ENCODE data around the gene SLC23A2.
A peak's percentile ranks its signal among the peaks of the same experiment; 100 is the strongest.
"Not testable (repeated sequence)": the region's sequence is repeated elsewhere in the genome, so short reads cannot be mapped to it uniquely, and the experiment has no call there.

The SLC23A2 gene

GRCh38 chr20:4854561-4854901 is 146.8 kb downstream of the SLC23A2 start:
- Histone ChIP-seq H3K4me3 (no peak overlapping the region), H3K27me3 (no peaks in the 10 kb centered on the region), H3K36me3 (peaks cover 44 to 68% (median 51%) of the 10 kb centered on the region in 3 donors), H3K27ac (no peak overlapping the region), H3K4me1 (no peaks in the 10 kb centered on the region), H3K9me3 (no peaks in the 10 kb centered on the region)
- intact Hi-C loops (cut with DNase I; ENCODE audit: low total_unique reads): no loop called here
- TF ChIP-seq, protein P1, sequence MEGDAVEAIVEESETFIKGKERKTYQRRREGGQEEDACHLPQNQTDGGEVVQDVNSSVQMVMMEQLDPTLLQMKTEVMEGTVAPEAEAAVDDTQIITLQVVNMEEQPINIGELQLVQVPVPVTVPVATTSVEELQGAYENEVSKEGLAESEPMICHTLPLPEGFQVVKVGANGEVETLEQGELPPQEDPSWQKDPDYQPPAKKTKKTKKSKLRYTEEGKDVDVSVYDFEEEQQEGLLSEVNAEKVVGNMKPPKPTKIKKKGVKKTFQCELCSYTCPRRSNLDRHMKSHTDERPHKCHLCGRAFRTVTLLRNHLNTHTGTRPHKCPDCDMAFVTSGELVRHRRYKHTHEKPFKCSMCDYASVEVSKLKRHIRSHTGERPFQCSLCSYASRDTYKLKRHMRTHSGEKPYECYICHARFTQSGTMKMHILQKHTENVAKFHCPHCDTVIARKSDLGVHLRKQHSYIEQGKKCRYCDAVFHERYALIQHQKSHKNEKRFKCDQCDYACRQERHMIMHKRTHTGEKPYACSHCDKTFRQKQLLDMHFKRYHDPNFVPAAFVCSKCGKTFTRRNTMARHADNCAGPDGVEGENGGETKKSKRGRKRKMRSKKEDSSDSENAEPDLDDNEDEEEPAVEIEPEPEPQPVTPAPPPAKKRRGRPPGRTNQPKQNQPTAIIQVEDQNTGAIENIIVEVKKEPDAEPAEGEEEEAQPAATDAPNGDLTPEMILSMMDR (IDR thresholded peaks at IDR 0.05): no peak
- DNase-seq: no peak

- Histone ChIP-seq H3K36me3 (peaks cover 38 to 62% (median 47%) of the 10 kb centered on the region in 3 donors), H3K9me3 (no peaks in the 10 kb centered on the region), H3K4me3 (no peak overlapping the region), H3K27ac (no peak overlapping the region), H3K4me1 (no peaks in the 10 kb centered on the region), H3K27me3 (no peaks in the 10 kb centered on the region)
- DNase-seq: no peak
- intact Hi-C loops (cut with DNase I; ENCODE audit: low total_unique reads): no loop called here
- TF ChIP-seq, protein P1 (IDR thresholded peaks at IDR 0.05): no peak
Observed at GRCh38 chr20:4853757-4854560, 147.4 kb downstream of the SLC23A2 start.

DNA sequence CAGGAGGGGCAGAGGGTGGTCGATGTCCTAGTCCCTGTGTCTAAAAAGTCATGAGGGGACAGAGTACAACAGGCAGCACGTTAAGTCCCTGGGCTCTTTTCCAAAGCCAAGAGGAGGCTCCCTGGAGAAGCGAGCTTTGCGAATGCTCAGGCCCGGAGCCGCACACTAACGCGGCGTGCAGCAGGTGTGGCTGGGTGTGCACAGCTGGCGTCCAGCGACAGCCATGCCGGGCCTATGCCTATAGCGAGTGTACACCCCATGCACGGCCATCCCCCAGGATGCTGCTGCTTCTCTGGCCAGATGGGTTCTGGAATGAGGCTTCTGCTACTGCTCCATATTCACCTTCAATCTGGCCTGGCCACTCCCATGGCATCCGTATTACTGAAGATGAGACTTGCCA is 148.3 kb downstream of the SLC23A2 start:
- H3K9me3 ChIP-seq: no peaks in the 10 kb centered on the region
- no peak for DNase-seq
- H3K36me3 ChIP-seq: peaks cover 28 to 53% (median 37%) of the 10 kb centered on the region in 3 donors
- intact Hi-C loops (cut with DNase I; ENCODE audit: low total_unique reads): no loop called here
- no peak overlapping the region for H3K4me3 ChIP-seq
- H3K27ac ChIP-seq: no peak overlapping the region
- H3K27me3 ChIP-seq: no peaks in the 10 kb centered on the region
- TF ChIP-seq, protein P1 (IDR thresholded peaks at IDR 0.05): no peak
- H3K4me1 ChIP-seq: no peaks in the 10 kb centered on the region

GRCh38 chr20:4850960-4851359 is 150.3 kb downstream of the SLC23A2 start:
- no peaks in the 10 kb centered on the region for H3K27me3 ChIP-seq
- H3K27ac ChIP-seq: no peak overlapping the region
- DNase-seq: peak in 1 of 2 donors; percentile 33
- peaks cover 18 to 33% (median 25%) of the 10 kb centered on the region in 3 donors for H3K36me3 ChIP-seq
- no peaks in the 10 kb centered on the region for H3K4me1 ChIP-seq
- no peak overlapping the region for H3K4me3 ChIP-seq
- TF ChIP-seq, protein P1 (IDR thresholded peaks at IDR 0.05): no peak
- no peaks in the 10 kb centered on the region for H3K9me3 ChIP-seq
- intact Hi-C loops (cut with DNase I; ENCODE audit: low total_unique reads): no loop called here

DNA sequence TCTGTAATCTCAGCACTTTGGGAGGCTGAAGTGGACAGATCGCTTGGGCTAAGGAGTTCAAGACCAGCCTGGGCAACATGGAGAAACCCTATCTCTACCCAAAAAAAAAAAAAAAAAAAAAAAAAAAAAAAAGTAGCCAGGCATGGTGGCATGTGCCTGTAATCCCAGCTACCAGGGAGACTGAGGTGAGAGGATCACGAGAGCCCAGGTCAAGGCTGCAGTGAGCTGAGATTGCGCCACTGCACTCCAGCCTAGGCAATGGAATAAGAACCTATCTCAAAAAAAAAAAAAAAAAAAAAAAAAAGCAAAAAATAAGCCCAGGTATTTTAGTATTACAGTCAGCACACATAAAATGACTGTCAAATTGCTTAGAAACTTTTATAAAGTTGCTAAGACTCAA is 152.5 kb downstream of the SLC23A2 start:
- H3K4me3 ChIP-seq; H3K27me3 ChIP-seq; DNase-seq; H3K4me1 ChIP-seq; H3K9me3 ChIP-seq; H3K27ac ChIP-seq; intact Hi-C loops (cut with DNase I; ENCODE audit: low total_unique reads): not testable (repeated sequence)
- H3K36me3 ChIP-seq: peaks cover 4 to 12% (median 7%) of the 10 kb centered on the region in 3 donors

DNA sequence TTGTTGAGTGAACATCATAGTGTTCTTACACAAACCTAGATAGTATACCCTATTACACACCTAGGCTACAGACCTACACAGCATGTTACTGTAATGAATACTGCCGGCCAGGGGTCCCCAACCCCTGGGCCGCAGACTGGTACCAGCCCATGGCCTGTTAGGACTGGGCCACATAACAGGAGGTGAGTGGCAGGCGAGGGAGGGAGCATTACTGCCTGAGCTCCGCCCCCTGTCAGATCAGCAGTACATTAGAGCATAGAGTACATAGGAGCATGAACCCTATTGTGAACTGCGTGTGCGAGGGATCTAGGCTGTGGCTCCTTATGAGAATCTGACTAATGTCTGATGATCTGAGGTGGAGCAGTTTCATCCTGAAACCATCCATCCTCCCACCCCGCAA is 153.3 kb downstream of the SLC23A2 start:
- DNase-seq: peak in 1 of 2 donors; percentile 20
- intact Hi-C loops (cut with DNase I; ENCODE audit: low total_unique reads): no loop called here
- H3K27ac ChIP-seq: no peak overlapping the region

More for the DNA sequence above, 153.3 kb downstream of the SLC23A2 start:
- no peaks in the 10 kb centered on the region for H3K4me1 ChIP-seq
- H3K9me3 ChIP-seq: no peaks in the 10 kb centered on the region
- no peak overlapping the region for H3K4me3 ChIP-seq
- H3K36me3 ChIP-seq: peaks cover 2 to 5% (median 2%) of the 10 kb centered on the region in 3 donors
- TF ChIP-seq, protein P1 (IDR thresholded peaks at IDR 0.05): no peak
- no peaks in the 10 kb centered on the region for H3K27me3 ChIP-seq

Measured in tibial artery (tissue), 4 donors.